ENCODE measurements around the gene ALG12. TPM values are rescaled to one million over a fixed set of nuclear protein-coding genes. Genes with fewer than 3 reads are reported as not detected.

ALG12 gene
- total and polyA plus RNA-seq, 2 of the 4 experiments (the other 2 are of a cell fraction): 7.2 to 10.9 TPM

GRCh38 chr22:49913026-49913425, 5.2 kb downstream of the ALG12 start:
- TF ChIP-seq CHD1 (IDR thresholded peaks at IDR 0.05; ENCODE audit: low read depth, low read length) (no peak), RFX5 (IDR thresholded peaks at IDR 0.05; ENCODE audit: low read depth, low read length) (no peak), MAFK (IDR thresholded peaks at IDR 0.05; ENCODE audit: low read depth, low read length) (no peak), USF2 (IDR thresholded peaks at IDR 0.05; ENCODE audit: low read depth, low read length) (no peak), BHLHE40 (IDR thresholded peaks at IDR 0.05; ENCODE audit: low read depth, low read length) (no peak), RAD21 (IDR thresholded peaks at IDR 0.05; ENCODE audit: low read length) (no peak), POLR2A (IDR thresholded peaks at IDR 0.05; ENCODE audit: low read depth, low read length) (no peak), NFE2L2 (IDR thresholded peaks at IDR 0.05; ENCODE audit: low read depth, low read length) (no peak), SMC3 (IDR thresholded peaks at IDR 0.05; ENCODE audit: low read depth, low read length) (no peak), CEBPB (IDR thresholded peaks at IDR 0.05; ENCODE audit: low read depth, low read length) (no peak), RCOR1 (IDR thresholded peaks at IDR 0.05; ENCODE audit: insufficient replicate concordance, low read length) (no peak)
- TF ChIP-seq, protein P1, sequence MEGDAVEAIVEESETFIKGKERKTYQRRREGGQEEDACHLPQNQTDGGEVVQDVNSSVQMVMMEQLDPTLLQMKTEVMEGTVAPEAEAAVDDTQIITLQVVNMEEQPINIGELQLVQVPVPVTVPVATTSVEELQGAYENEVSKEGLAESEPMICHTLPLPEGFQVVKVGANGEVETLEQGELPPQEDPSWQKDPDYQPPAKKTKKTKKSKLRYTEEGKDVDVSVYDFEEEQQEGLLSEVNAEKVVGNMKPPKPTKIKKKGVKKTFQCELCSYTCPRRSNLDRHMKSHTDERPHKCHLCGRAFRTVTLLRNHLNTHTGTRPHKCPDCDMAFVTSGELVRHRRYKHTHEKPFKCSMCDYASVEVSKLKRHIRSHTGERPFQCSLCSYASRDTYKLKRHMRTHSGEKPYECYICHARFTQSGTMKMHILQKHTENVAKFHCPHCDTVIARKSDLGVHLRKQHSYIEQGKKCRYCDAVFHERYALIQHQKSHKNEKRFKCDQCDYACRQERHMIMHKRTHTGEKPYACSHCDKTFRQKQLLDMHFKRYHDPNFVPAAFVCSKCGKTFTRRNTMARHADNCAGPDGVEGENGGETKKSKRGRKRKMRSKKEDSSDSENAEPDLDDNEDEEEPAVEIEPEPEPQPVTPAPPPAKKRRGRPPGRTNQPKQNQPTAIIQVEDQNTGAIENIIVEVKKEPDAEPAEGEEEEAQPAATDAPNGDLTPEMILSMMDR (conservative IDR thresholded peaks at IDR 0.05; ENCODE audit: low read depth, low read length): no peak
- Histone ChIP-seq H3K79me1 (ENCODE audit: low read depth in 1 of 2, low read length in 2 of 2) (peaks cover 13 to 19% of the 10 kb centered on the region in 2 experiments), H3K9me3 (ENCODE audit: control insufficient read depth, insufficient read depth, low read length) (no peaks in the 10 kb centered on the region), H3K4me1 (ENCODE audit: control insufficient read depth, insufficient read depth, low read length) (peaks cover 2% of the 10 kb centered on the region; the same call in 1 of the 2 replicates), H2BK20ac (ENCODE audit: low read depth, low read length) (no peak overlapping the region), H3K9ac (ENCODE audit: low read depth, low read length) (no peak overlapping the region), H4K5ac (ENCODE audit: low read depth, low read length) (no peak overlapping the region), H4K91ac (ENCODE audit: insufficient read depth, low read depth, low read length) (no peak overlapping the region), H3K4me3 (ENCODE audit: insufficient read depth, low read depth, low read length) (no peak overlapping the region), H3K36me3 (ENCODE audit: control insufficient read depth, insufficient read depth, low read length) (peaks cover 22% of the 10 kb centered on the region), H4K8ac (ENCODE audit: low read depth in 2 of 2, low read length in 2 of 2) (no peak overlapping the region), H3K23ac (ENCODE audit: low read depth, low read length) (no peak overlapping the region), H3K27me3 (ENCODE audit: control insufficient read depth, insufficient read depth, low read length) (no peaks in the 10 kb centered on the region), H2BK5ac (ENCODE audit: low read depth, low read length, poor library complexity, severe bottlenecking) (no peak overlapping the region), H3K4me2 (ENCODE audit: low read depth, low read length) (no peak overlapping the region), H3K9me1 (ENCODE audit: insufficient read depth, low read length) (no peaks in the 10 kb centered on the region), H2BK15ac (ENCODE audit: low read depth, low read length) (no peak overlapping the region), H2AFZ (replicated peaks; ENCODE audit: low read length, poor library complexity) (no peak overlapping the region), H3K56ac (ENCODE audit: extremely low read depth, insufficient read depth, low read length) (no peak overlapping the region), H3K27ac (ENCODE audit: insufficient read depth, low read length) (no peak overlapping the region), H3K4ac (ENCODE audit: low read depth, low read length) (no peak overlapping the region), H2AK9ac (replicated peaks; ENCODE audit: low read depth, low read length, poor library complexity) (no peak overlapping the region), H3K18ac (ENCODE audit: low read depth, low read length) (no peak overlapping the region), H2AK5ac (ENCODE audit: low read depth, low read length) (no peak overlapping the region), H2BK120ac (ENCODE audit: low read depth, low read length) (no peak overlapping the region), H3K14ac (replicated peaks; ENCODE audit: low read depth, low read length) (no peak overlapping the region), H4K20me1 (ENCODE audit: insufficient read depth, low read length) (no peaks in the 10 kb centered on the region)
- dilution Hi-C loops (cut with HindIII; ENCODE audit: low sequenced_read_pairs, unreplicated experiment): no loop called here
- POLR2A ChIA-PET (ENCODE audit: unreplicated experiment): no interaction called here
- CTCF ChIA-PET: interaction anchor here (1.7 kb wide), 1 partner anchor 145 kb away, joined by 3 read pairs; no protein-coding TSS in a partner anchor
- DNase-seq (no peak), ATAC-seq (ENCODE audit: low read depth) (no peak)
- no TSS peak for BruUV-seq (replicated peaks)
- in situ Hi-C loops (cut with MboI; ENCODE audit: low sequenced_read_pairs): loop anchor here (10.0 to 25.0 kb wide), 2 partner anchors 48 to 101 kb away; no protein-coding TSS in a partner anchor
- WGBS, 2 experiments (ENCODE audit: extremely low coverage in 2 of 2, insufficient read length in 1 of 2): 90% methylated on average over 7 of the region's 14 CpGs; no CpG with 5 or more reads in 1 of the 2 experiments
- intact Hi-C loops (cut with micrococcal nuclease): no loop called here

All from IMR-90 (cell line).